Colon (tissue), 2 donors: Measurements from ENCODE around the gene VANGL2.

Source experiments
- FAIRE-seq: peaks from 2 replicates; lab custom pipeline; 2012; peaks lifted over from hg19 to GRCh38; lab: Jason Lieb, UNC
- donor health status: control.
- donor health status: control.

Gene VANGL2

GRCh38 chr1:160400223-160400645 lies at the start of gene VANGL2:
VANGL2 (plus strand) TSS chr1:160400564; CDS start chr1:160415838, 15,274 bp downstream.
- FAIRE-seq: no peak

- FAIRE-seq: no peak
These were observed 48.7 kb upstream of the VANGL2 start for GRCh38 chr1:160351629-160352028.

DNA sequence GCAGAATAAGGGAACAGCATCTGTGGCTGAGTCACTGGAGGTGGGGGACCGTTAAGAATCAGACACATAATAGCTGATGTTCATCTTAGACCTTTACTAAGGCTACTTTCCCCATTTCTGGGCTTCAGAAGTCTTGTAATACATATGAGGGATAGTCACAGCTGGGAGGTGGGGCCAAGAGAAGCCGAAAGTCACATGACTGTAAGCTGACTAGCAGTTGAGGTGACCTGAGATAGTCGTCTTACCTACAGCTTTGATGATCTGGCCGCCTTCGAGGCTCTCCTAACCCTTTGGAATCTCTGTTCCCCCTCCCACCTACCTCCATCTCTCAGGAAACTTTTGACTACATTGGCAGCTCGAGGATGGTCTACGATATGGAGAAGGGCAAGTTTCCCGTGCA lies 47.8 kb upstream of the VANGL2 start:
- FAIRE-seq: no peak

DNA sequence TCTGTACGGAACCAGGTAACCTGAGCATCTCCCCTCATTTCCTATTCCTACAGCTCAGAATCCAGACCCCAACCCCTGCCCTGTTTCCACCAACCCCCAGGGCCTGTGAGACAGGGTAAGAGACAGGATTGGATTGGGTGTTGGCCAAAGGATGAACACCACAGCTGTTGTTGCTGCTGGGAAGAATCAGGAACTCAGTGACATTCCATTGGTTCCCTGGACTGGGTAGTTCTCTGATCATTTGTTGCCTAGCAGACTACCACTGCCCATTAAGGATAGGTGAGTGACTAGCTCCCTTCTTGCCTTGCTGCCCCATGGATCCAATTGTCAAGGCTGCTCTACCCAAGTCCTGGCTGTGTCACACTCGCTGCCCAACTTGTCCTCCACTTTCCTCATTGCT lies 47.1 kb upstream of the VANGL2 start:
- no peak for FAIRE-seq

DNA sequence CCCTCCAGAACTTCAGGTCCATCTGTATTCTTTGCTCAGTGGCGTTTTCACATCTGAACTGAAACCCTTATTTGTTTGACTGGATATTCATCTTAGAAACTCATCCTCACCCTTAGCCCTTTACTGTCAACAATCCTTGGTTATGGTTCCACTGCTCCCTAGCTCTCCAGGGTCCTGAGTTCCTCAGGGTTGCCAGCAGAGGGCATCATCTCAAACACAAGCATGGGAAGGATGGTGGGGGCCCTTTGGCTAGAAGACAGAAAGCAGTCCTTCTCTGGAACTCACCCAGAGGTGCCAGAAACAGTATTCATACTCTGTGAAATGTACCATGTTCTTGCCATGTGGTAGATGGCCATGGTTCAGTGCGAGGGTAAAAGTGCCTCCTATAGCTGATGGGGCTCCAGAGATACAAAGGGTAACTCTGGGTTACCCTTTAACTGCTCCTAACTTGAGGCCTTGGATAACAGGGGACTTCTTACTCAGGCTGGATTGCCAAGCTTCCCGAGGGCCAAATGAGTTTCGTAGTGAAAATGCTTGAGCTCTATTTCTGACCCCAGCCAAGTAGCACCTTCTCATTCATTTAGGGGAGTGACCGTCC lies 45.9 kb upstream of the VANGL2 start:
- FAIRE-seq: no peak

DNA sequence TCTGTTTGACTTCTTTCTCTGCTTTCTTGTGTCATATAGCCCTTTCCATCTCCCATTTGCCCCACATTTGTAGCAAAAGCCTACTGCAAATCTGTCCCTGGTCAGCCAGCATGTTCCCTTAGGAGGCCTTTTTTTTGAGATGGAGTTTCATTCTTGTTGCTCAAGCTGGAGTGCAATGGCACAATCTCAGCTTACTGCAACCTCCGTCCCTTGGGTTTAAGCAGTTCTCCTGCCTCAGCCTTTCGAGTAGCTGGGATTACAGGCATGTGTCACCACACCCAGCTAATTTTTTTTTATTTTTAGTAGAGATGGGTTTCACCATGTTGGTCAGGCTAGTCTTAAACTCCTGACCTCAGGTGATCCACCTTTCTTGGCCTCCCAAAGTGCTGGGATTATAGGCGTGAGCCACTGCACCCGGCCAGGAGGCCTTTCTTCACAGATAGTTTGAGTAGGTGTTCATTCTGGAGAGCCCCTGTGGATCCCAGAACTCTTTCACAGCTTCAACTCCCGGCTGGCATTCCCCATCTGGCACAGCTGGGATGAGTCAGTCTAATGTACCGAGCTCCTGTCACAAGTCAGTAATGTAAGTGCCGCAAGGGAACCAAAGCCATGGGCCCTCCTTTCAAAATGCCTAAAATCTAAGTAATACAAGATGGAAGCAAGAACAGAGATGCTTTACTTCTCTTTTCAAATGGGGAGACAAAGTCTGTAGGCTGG lies 42.9 kb upstream of the VANGL2 start:
- FAIRE-seq: no peak

DNA sequence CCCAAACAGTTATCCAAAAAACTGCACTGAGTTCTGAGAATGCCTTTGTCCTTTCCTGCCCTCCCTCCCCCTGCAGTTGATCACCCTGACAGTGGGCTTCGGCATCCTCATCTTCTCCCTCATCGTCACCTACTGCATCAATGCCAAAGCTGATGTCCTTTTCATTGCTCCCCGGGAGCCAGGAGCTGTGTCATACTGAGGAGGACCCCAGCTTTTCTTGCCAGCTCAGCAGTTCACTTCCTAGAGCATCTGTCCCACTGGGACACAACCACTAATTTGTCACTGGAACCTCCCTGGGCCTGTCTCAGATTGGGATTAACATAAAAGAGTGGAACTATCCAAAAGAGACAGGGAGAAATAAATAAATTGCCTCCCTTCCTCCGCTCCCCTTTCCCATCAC lies 42.3 kb upstream of the VANGL2 start:
- no peak for FAIRE-seq

- no peak for FAIRE-seq
These were observed 40.7 kb upstream of the VANGL2 start for GRCh38 chr1:160359559-160360226.

DNA sequence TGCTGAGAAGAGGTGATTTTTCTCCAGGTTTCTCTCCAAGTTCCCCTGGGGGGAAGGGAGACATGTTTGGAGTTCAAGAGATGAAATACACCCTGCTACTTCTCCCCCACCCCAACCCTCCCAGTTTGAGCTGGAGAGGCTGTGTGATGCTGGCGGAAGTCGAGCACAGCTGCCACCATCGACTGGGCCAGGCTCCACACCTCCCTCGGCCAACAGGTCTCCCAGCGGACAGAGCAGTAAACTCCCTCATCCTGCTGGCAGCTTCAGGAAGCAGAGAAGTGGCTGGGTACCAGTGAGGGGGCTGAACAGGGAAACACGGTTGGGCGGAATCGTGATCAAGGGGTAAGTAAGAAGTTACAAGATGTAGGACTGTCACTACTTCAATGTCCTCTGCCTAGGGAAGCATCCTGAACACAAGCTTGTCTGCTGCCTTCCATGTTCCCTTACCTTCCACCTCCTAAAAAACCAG lies 40.1 kb upstream of the VANGL2 start:
- FAIRE-seq: no peak

GRCh38 chr1:160361199-160361598 lies 39.2 kb upstream of the VANGL2 start:
- no peak for FAIRE-seq

DNA sequence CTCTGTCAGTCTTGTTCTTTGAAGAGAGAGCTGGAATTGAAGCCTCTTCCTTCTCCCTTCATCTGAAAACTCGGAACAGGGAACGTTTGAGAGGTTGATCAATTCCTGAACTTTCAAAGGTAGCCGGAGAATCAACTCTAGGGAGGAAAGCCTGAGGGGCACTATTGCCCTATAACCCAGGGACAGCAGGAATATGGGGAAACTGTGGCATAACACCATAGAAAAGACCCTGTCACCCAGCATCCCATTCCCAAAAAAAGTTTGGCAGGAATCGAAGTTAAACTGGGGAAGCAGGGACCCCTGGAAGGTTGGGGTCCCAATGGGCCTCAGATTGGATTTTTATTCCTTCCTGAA lies 38.6 kb upstream of the VANGL2 start:
- FAIRE-seq: no peak

DNA sequence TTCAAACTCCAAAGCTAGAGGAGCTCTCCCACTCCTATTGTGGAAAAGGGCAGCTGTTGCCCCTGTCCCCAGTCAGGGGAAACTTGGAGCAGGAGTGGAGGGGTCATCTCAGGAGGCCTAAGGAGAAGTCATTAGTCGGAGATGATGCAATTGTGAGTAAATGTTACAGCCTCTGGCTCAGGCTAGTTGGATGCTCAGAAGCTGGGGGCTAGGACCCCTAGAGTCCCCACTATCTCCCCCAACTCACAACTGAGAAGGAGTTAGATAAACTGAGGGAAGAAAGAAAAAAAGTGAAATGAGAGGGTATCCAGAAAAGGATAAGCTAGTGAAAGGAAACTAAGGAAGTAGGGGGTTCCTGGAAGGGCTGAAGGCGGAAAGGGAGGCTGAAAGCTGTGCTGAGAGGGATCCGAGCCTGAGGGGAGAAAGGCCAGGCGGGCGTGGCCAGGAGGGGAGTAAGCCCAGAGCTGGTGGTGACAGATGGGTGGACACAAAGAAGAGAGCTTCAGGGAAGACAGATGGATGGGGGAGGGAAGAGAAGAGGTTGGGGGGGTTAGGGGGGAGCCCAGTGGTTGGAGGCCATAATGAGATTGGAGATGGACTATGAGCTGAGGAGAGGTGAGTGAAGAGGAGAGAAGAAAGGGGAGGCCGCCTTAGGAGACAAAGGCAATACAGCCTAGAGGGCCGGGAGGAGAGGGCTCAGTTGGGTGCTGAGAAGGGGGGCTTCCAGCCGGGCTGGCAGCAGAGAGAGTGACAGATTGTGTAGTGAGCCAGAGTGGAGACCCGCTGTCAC lies 38.0 kb upstream of the VANGL2 start:
- no peak for FAIRE-seq

- no peak for FAIRE-seq
These were observed 37.4 kb upstream of the VANGL2 start for GRCh38 chr1:160363010-160363409.

GRCh38 chr1:160363951-160364735 lies 36.2 kb upstream of the VANGL2 start:
- no peak for FAIRE-seq

GRCh38 chr1:160365325-160365724 lies 35.0 kb upstream of the VANGL2 start:
- no peak for FAIRE-seq

GRCh38 chr1:160366731-160367515 lies 33.4 kb upstream of the VANGL2 start, which contains the start of gene NHLH1:
NHLH1 (plus strand) TSS chr1:160367071; CDS start chr1:160370732, 3,661 bp downstream.
- FAIRE-seq: no peak

- no peak for FAIRE-seq
These were observed 32.9 kb upstream of the VANGL2 start for GRCh38 chr1:160367516-160367900.

- no peak for FAIRE-seq
These were observed 32.1 kb upstream of the VANGL2 start for GRCh38 chr1:160367934-160368923.

GRCh38 chr1:160369087-160369486 lies 31.3 kb upstream of the VANGL2 start:
- no peak for FAIRE-seq
